ENCODE results near the gene POU2F3. TPM values are rescaled to one million over a fixed set of nuclear protein-coding genes. Genes with fewer than 3 reads are reported as not detected.

Gene POU2F3
- total and polyA plus RNA-seq, 4 donors: 0.31 to 2.4 TPM; not detected in 2

Other genes with a start within 250 kb of the POU2F3 start
- 1 to 10 TPM; 1.3 to 3.6 TPM for gene TRIM29, start 102.0 kb upstream of the POU2F3 start, total RNA-seq
- under 1 TPM; 0.13 to 0.38 TPM for gene TRIM29, start 102.0 kb upstream of the POU2F3 start, polyA plus RNA-seq
- gene OAF, start 29.1 kb upstream of the POU2F3 start, total RNA-seq: 10 to 100 TPM; 23.6 to 79.1 TPM
- 1 to 10 TPM; 4.8 to 9.4 TPM for gene OAF, start 29.1 kb upstream of the POU2F3 start, polyA plus RNA-seq
- 10 to 100 TPM in 1 of 2 donors, 1 to 10 TPM in 1; 7.9 to 10.5 TPM for gene TLCD5, start 85.2 kb downstream of the POU2F3 start, total RNA-seq
- 1 to 10 TPM; 2.3 to 6.1 TPM for gene TLCD5, start 85.2 kb downstream of the POU2F3 start, polyA plus RNA-seq
- gene ARHGEF12, start 96.3 kb downstream of the POU2F3 start, total RNA-seq: 100 to 1,000 TPM; 126 to 143 TPM
- 10 to 100 TPM; 21.7 to 25.8 TPM for gene ARHGEF12, start 96.3 kb downstream of the POU2F3 start, polyA plus RNA-seq